ENCODE measurements around the gene MLH1. TPM values are rescaled to one million over a fixed set of nuclear protein-coding genes. Genes with fewer than 3 reads are reported as not detected.

Gene MLH1
- total and polyA plus RNA-seq, 2 of the 8 experiments (the other 6 are each of a cell fraction or from before 2014, with no cell fraction given): 36.4 to 47.3 TPM

DNA sequence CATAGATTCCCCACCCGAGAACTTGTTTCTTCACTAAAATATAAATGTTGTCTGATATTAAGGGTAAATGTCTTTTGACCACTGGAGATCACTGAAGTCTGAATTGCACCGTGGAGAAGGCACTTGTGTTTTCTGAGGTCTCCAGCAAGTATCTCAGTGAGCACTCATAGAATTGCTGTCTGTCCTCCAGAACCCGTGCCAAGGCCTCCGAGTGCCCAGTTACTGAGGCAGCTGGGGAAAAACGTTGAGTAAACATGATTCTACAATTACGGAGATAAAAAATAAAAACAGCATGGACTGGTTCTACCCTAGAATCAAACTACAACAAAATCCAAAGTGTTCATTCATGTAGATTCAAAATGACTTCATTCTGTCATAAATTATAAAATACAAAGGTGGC is 60.0 kb downstream of the MLH1 start:
- DNase-seq (ENCODE audit: low read depth in 1 of 2, low spot score in 2 of 2): no peak
- no peak overlapping the region for H4K5ac ChIP-seq (ENCODE audit: insufficient read length, low read depth, low read length)
- H3K4me2 ChIP-seq (ENCODE audit: insufficient read depth in 1 of 2, low read depth in 2 of 2, low read length in 2 of 2): no peak overlapping the region
- no peaks in the 10 kb centered on the region for H3K4me1 ChIP-seq (replicated peaks in 1 of 4; ENCODE audit: control insufficient read depth in 3 of 4, insufficient read depth in 4 of 4, low read length in 3 of 4)
- H2BK12ac ChIP-seq (ENCODE audit: low read depth, low read length): no peak overlapping the region
- no peak overlapping the region for H3K4me3 ChIP-seq (ENCODE audit: extremely low read depth in 1 of 4, insufficient read depth in 2 of 4, low read depth in 3 of 4, low read length in 4 of 4)
- no peak overlapping the region for H2BK15ac ChIP-seq (ENCODE audit: low read length)
- peaks cover 16 to 71% (median 31%) of the 10 kb centered on the region in 4 experiments for H3K36me3 ChIP-seq (ENCODE audit: control insufficient read depth in 2 of 4, insufficient read depth in 4 of 4, low read length in 3 of 4)
- no peaks in the 10 kb centered on the region for H3K79me2 ChIP-seq (ENCODE audit: control insufficient read depth in 1 of 2, insufficient read depth in 2 of 2, low read length in 2 of 2)
- no peak overlapping the region for H3K27ac ChIP-seq (ENCODE audit: low read depth, low read length)
- H2AK5ac ChIP-seq (ENCODE audit: low read depth, low read length): no peak overlapping the region
- H2BK120ac ChIP-seq (replicated peaks; ENCODE audit: low read depth, low read length): no peak overlapping the region
- no peak for FAIRE-seq
- H4K20me1 ChIP-seq (replicated peaks in 1 of 2; ENCODE audit: control insufficient read depth in 1 of 2, insufficient read depth in 2 of 2, low read length in 2 of 2): no peaks in the 10 kb centered on the region
- no peaks in the 10 kb centered on the region for H3K79me1 ChIP-seq (ENCODE audit: low read depth, low read length)
- no peak overlapping the region for H3K14ac ChIP-seq (ENCODE audit: insufficient read length)
- H3K9ac ChIP-seq (replicated peaks in 1 of 4; ENCODE audit: extremely low read depth in 1 of 4, low read depth in 3 of 4, low read length in 3 of 4): no peak overlapping the region
- H4K8ac ChIP-seq (ENCODE audit: extremely low read depth, insufficient read depth, low read length): no peak overlapping the region
- no peak overlapping the region for H2AFZ ChIP-seq (ENCODE audit: low read length)
- H3K4ac ChIP-seq (replicated peaks; ENCODE audit: insufficient read length, low read depth, low read length): no peak overlapping the region
- H3K9me3 ChIP-seq (ENCODE audit: insufficient read depth in 2 of 2, low read depth in 1 of 2, low read length in 1 of 2): no peaks in the 10 kb centered on the region
- no peak overlapping the region for H2BK20ac ChIP-seq (ENCODE audit: low read length)
- H3K18ac ChIP-seq (ENCODE audit: extremely low read depth, low read length): no peak overlapping the region
- H2BK5ac ChIP-seq (ENCODE audit: low read depth, low read length): no peak overlapping the region
- H3K23ac ChIP-seq (ENCODE audit: insufficient read length): no peak overlapping the region
- 94% methylated on average over 6 of the region's 6 CpGs; no CpG with 5 or more reads in 1 of the 2 experiments for WGBS, 2 experiments (ENCODE audit: extremely low coverage in 1 of 2, insufficient coverage in 1 of 2, insufficient read length in 1 of 2, insufficient replicate concordance in 2 of 2, low coverage in 1 of 2, low lambda C conversion rate in 2 of 2, missing lambda C conversion rate in 1 of 2)
- TF ChIP-seq, protein P1, sequence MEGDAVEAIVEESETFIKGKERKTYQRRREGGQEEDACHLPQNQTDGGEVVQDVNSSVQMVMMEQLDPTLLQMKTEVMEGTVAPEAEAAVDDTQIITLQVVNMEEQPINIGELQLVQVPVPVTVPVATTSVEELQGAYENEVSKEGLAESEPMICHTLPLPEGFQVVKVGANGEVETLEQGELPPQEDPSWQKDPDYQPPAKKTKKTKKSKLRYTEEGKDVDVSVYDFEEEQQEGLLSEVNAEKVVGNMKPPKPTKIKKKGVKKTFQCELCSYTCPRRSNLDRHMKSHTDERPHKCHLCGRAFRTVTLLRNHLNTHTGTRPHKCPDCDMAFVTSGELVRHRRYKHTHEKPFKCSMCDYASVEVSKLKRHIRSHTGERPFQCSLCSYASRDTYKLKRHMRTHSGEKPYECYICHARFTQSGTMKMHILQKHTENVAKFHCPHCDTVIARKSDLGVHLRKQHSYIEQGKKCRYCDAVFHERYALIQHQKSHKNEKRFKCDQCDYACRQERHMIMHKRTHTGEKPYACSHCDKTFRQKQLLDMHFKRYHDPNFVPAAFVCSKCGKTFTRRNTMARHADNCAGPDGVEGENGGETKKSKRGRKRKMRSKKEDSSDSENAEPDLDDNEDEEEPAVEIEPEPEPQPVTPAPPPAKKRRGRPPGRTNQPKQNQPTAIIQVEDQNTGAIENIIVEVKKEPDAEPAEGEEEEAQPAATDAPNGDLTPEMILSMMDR (IDR thresholded peaks at IDR 0.05; ENCODE audit: control extremely low read depth in 1 of 3, insufficient read depth in 1 of 3, low read depth in 1 of 3, low read length in 3 of 3): no peak
- H3K27me3 ChIP-seq (replicated peaks in 1 of 4; ENCODE audit: control insufficient read depth in 3 of 4, extremely low read depth in 1 of 4, insufficient read depth in 3 of 4, low read length in 3 of 4): no peaks in the 10 kb centered on the region
- H3K23me2 ChIP-seq (ENCODE audit: low read depth, low read length): no peaks in the 10 kb centered on the region
- ChIA-PET POLR2A (ENCODE audit: partially characterized antibody) (no interaction called here), CTCF (ENCODE audit: partially characterized antibody) (no interaction called here)
- H3K56ac ChIP-seq (replicated peaks; ENCODE audit: insufficient read length, low read depth, low read length): no peak overlapping the region
- no peak overlapping the region for H4K91ac ChIP-seq (replicated peaks; ENCODE audit: insufficient read length, low read length)

Measured in H1 (cell line).